Effector memory CD4-positive, alpha-beta T cell (primary cell): ENCODE data around the gene TRDN.

Experiments used
- DNase-seq, 3 donors: peaks; one replicate each; pipeline ENCODE4 v3.0.0-alpha.2; 2020
- H3K27ac ChIP-seq: 2 replicates; pipeline ENCODE4 v1.7.0; 2013; ENCODE audit warnings: mild to moderate bottlenecking, low read length, moderate library complexity; ENCODE audit not compliant: insufficient read depth, poor library complexity, severe bottlenecking
- H3K27me3 ChIP-seq: replicated peaks from 2 replicates; pipeline ENCODE4 v1.7.0; 2013; ENCODE audit warnings: mild to moderate bottlenecking, low read length; ENCODE audit not compliant: insufficient read depth, control insufficient read depth, poor library complexity, severe bottlenecking
- H3K36me3 ChIP-seq: 2 replicates; pipeline ENCODE4 v1.7.0; 2013; ENCODE audit warnings: mild to moderate bottlenecking, low read length, moderate library complexity; ENCODE audit not compliant: control insufficient read depth, insufficient read depth
- H3K4me1 ChIP-seq: 2 replicates; pipeline ENCODE4 v1.7.0; 2013; ENCODE audit warnings: low read length, mild to moderate bottlenecking; ENCODE audit not compliant: control insufficient read depth, insufficient read depth, poor library complexity, severe bottlenecking
- H3K4me3 ChIP-seq: 2 replicates; pipeline ENCODE4 v1.7.0; 2013; ENCODE audit warnings: low read length, low read depth, mild to moderate bottlenecking; ENCODE audit not compliant: insufficient read depth, poor library complexity, severe bottlenecking
- H3K9me3 ChIP-seq: 2 replicates; pipeline ENCODE4 v1.7.0; 2013; ENCODE audit warnings: mild to moderate bottlenecking, low read length, moderate library complexity; ENCODE audit not compliant: control insufficient read depth

Gene TRDN

GRCh38 chr6:123635567-123635966 lies 1.2 kb downstream of the TRDN start:
- Histone ChIP-seq H3K4me1 (no peaks in the 10 kb centered on the region), H3K27me3 (no peaks in the 10 kb centered on the region), H3K9me3 (no peaks in the 10 kb centered on the region), H3K27ac (no peak overlapping the region), H3K4me3 (no peak overlapping the region), H3K36me3 (no peaks in the 10 kb centered on the region)
- no peak for DNase-seq

- Histone ChIP-seq H3K4me3 (no peak overlapping the region), H3K4me1 (no peaks in the 10 kb centered on the region), H3K27ac (no peak overlapping the region), H3K9me3 (no peaks in the 10 kb centered on the region), H3K36me3 (no peaks in the 10 kb centered on the region), H3K27me3 (no peaks in the 10 kb centered on the region)
- DNase-seq: no peak
Measured at GRCh38 chr6:123635144-123635543, 1.6 kb downstream of the TRDN start.

- no peak overlapping the region for H3K4me3 ChIP-seq
- no peaks in the 10 kb centered on the region for H3K36me3 ChIP-seq
- H3K9me3 ChIP-seq: no peaks in the 10 kb centered on the region
- no peaks in the 10 kb centered on the region for H3K27me3 ChIP-seq
- DNase-seq: no peak
- no peak overlapping the region for H3K27ac ChIP-seq
- H3K4me1 ChIP-seq: no peaks in the 10 kb centered on the region
Measured at GRCh38 chr6:123632641-123633040, 4.1 kb downstream of the TRDN start.

- H3K4me1 ChIP-seq: no peaks in the 10 kb centered on the region
- no peaks in the 10 kb centered on the region for H3K9me3 ChIP-seq
- H3K4me3 ChIP-seq: no peak overlapping the region
- H3K27ac ChIP-seq: no peak overlapping the region
- no peaks in the 10 kb centered on the region for H3K36me3 ChIP-seq
- no peaks in the 10 kb centered on the region for H3K27me3 ChIP-seq
- DNase-seq: no peak
Measured at GRCh38 chr6:123629258-123629941, 7.3 kb downstream of the TRDN start.

- Histone ChIP-seq H3K36me3 (no peaks in the 10 kb centered on the region), H3K4me3 (no peak overlapping the region), H3K9me3 (no peaks in the 10 kb centered on the region), H3K27me3 (no peaks in the 10 kb centered on the region), H3K4me1 (no peaks in the 10 kb centered on the region), H3K27ac (no peak overlapping the region)
- no peak for DNase-seq
Measured at GRCh38 chr6:123625696-123626095, 11.1 kb downstream of the TRDN start.

- Histone ChIP-seq H3K27ac (no peak overlapping the region), H3K9me3 (no peaks in the 10 kb centered on the region), H3K4me1 (no peaks in the 10 kb centered on the region), H3K4me3 (no peak overlapping the region), H3K36me3 (no peaks in the 10 kb centered on the region), H3K27me3 (no peaks in the 10 kb centered on the region)
- DNase-seq: no peak
Measured at GRCh38 chr6:123622780-123623179, 14.0 kb downstream of the TRDN start.

GRCh38 chr6:123619156-123619555 lies 17.6 kb downstream of the TRDN start:
- DNase-seq: no peak
- Histone ChIP-seq H3K36me3 (no peaks in the 10 kb centered on the region), H3K4me1 (no peaks in the 10 kb centered on the region), H3K4me3 (no peak overlapping the region), H3K27ac (no peak overlapping the region), H3K27me3 (no peaks in the 10 kb centered on the region), H3K9me3 (no peaks in the 10 kb centered on the region)

- H3K4me3 ChIP-seq: no peak overlapping the region
- no peaks in the 10 kb centered on the region for H3K4me1 ChIP-seq
- H3K27me3 ChIP-seq: no peaks in the 10 kb centered on the region
- no peaks in the 10 kb centered on the region for H3K36me3 ChIP-seq
- no peak overlapping the region for H3K27ac ChIP-seq
- no peaks in the 10 kb centered on the region for H3K9me3 ChIP-seq
- DNase-seq: no peak
Measured at GRCh38 chr6:123616942-123617341, 19.8 kb downstream of the TRDN start.

- Histone ChIP-seq H3K27ac (no peak overlapping the region), H3K27me3 (no peaks in the 10 kb centered on the region), H3K36me3 (no peaks in the 10 kb centered on the region), H3K9me3 (no peaks in the 10 kb centered on the region), H3K4me1 (no peaks in the 10 kb centered on the region), H3K4me3 (no peak overlapping the region)
- DNase-seq: no peak
Measured at GRCh38 chr6:123616016-123616415, 20.7 kb downstream of the TRDN start.

GRCh38 chr6:123610779-123611178 lies 26.0 kb downstream of the TRDN start:
- H3K4me3 ChIP-seq: no peak overlapping the region
- H3K27me3 ChIP-seq: no peaks in the 10 kb centered on the region
- no peaks in the 10 kb centered on the region for H3K4me1 ChIP-seq
- no peak for DNase-seq
- H3K36me3 ChIP-seq: no peaks in the 10 kb centered on the region
- no peak overlapping the region for H3K27ac ChIP-seq
- no peaks in the 10 kb centered on the region for H3K9me3 ChIP-seq
